GM13976 (cell line): ENCODE measurements around the gene LINC00305.

Experiments used
- DNase-seq: peaks from one replicate; pipeline ENCODE4 v3.0.0; 2012; ENCODE audit warnings: low spot score
- in situ Hi-C: fragments of 300-500 bp; cut with MboI; formaldehyde crosslinking; loops from one replicate; pipeline ENCODE4 v1.12.0; 2022; ENCODE audit warnings: low sequenced_read_pairs, mixed read lengths, inconsistent platforms; ENCODE audit not compliant: unreplicated experiment
- TF ChIP-seq, protein P1 (sequence below): IDR thresholded peaks from 2 replicates; pipeline ENCODE4 v1.5.1; 2012; ENCODE audit warnings: borderline replicate concordance, mild to moderate bottlenecking; ENCODE audit not compliant: insufficient read depth; ENCODE audit errors: extremely low read depth, missing control alignments, control extremely low read depth

LINC00305 gene

DNA sequence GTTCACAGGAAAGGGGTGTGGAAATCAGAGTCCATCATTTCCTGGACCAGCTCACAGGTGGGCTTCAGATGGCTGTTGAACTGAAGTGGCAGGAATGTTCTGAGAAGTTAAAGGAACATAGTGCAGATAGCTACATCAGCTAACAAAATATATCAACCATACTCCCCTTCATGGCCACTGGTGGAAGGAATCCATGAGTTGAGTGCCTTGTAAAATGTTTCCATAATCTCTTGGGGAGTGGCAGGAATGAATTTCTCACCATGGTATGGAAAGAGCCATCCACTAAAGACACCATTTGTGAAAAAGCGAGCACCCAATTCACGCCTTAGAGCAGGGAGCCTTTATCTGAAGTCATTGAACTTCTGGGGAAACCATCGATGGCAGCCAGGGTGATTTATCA, at the start of gene LINC00305:
TSS of gene LINC00305 (minus strand) at position 101 of the 400 bp plus-strand sequence.
- no peak for DNase-seq
- TF ChIP-seq, protein P1, sequence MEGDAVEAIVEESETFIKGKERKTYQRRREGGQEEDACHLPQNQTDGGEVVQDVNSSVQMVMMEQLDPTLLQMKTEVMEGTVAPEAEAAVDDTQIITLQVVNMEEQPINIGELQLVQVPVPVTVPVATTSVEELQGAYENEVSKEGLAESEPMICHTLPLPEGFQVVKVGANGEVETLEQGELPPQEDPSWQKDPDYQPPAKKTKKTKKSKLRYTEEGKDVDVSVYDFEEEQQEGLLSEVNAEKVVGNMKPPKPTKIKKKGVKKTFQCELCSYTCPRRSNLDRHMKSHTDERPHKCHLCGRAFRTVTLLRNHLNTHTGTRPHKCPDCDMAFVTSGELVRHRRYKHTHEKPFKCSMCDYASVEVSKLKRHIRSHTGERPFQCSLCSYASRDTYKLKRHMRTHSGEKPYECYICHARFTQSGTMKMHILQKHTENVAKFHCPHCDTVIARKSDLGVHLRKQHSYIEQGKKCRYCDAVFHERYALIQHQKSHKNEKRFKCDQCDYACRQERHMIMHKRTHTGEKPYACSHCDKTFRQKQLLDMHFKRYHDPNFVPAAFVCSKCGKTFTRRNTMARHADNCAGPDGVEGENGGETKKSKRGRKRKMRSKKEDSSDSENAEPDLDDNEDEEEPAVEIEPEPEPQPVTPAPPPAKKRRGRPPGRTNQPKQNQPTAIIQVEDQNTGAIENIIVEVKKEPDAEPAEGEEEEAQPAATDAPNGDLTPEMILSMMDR: no peak
- in situ Hi-C loops: no loop called here

DNA sequence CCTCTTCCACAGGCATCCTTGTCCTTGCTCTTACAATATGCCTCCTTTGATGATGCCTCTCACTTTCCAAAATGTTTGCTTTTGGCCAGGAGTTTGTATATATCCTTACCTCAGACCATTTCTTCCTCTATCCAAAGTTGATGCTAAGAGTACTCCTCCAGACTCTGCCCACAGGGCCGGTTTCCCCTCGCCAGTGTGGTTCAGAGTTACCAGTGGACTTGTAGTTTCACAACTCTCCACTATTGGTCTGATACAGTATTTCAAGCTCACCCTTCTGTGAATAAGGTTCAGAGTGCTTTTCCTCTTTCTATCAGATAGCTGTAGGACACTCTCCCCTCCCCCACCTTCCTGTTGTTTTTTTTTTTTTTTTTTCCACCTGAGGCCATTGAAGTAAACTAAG, 42.2 kb upstream of the LINC00305 start:
- TF ChIP-seq, protein P1: no peak
- in situ Hi-C loops: no loop called here
- no peak for DNase-seq

DNA sequence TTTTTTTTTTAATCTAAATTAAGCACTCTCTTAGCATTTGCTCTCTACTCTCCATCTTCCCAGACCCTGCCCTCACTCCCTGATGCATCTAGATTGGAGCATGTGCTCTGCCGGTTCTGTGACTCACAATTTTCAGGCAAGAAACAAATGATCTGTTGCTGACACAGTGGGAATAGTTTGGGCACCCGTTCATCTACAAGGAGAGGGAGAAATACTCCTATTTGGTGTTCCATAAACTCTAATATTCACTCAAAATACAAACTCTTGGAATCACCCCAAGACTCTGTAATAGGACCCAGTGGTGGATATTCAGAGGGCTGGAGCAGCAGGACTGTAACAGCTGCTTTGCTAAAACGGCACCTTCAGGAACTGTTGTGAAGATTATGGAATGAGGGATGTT, 37.1 kb upstream of the LINC00305 start:
- in situ Hi-C loops: no loop called here
- DNase-seq: no peak
- TF ChIP-seq, protein P1: no peak

DNA sequence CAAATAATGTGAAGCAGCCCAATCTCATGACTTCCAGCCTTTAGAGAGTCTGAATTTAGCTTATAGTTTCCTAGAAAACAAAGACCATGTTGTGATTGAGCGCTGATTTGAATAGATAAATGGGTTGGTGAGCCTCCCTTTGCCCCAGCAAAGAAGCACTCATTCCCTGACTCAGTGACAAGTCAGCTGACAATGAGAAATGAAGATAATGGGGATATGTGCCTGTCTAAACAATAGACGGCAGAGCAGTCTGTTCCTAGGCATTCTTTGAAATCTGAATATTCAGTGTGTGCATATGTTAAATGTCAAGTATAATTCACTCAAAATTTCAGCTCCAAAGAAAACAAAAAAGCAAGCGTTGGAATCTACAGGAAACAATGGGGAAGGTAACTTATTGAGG, 34.8 kb upstream of the LINC00305 start:
- TF ChIP-seq, protein P1: no peak
- DNase-seq: no peak
- in situ Hi-C loops: no loop called here

DNA sequence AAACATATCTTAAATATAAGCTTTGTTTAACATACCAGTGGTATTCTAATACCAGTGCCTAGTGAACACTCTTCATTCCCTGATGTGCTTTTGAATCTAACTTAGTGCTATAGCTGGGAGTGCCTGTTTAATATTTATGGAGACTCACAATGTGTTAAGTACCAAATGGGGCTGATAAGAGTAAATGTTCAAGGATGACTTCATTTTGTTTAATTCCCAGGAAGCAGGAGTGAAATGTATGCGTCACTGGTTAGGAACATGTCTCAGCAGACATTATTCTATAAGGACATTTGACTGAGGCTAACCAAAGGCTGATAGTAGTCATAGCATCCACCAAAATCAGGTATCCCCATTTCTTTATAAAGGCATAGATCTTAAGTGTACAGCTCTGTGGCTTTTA, 31.7 kb upstream of the LINC00305 start:
- DNase-seq: no peak
- TF ChIP-seq, protein P1: no peak
- in situ Hi-C loops: no loop called here

DNA sequence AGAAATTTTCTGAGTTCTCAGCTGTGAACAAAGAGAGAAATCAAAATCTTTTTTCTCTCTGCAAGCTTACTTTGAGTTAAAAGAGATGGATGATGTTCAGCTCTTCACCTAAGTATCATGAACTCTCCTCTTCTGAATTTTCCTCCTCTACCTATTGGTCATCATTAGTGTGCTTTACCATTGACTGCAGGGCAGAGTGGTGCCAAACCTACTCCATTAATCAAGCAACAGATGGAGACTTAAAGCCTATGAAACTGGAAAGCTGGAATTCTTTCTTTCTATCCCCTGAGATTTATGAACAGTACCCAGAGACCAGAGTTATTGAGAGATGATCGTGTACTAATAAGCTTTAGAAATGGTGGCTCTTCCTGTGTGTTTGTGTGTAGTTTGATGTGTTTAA, 31.3 kb upstream of the LINC00305 start:
- no peak for DNase-seq
- in situ Hi-C loops: no loop called here
- TF ChIP-seq, protein P1: no peak
